Mesenchymal stem cell (in vitro differentiated cells and primary cell): ENCODE results near the gene SMTN.

Experiments used
- DNase-seq: peaks from one replicate; pipeline ENCODE4 v3.0.0-alpha.2; 2013
- H2AFZ ChIP-seq: one replicate; pipeline ENCODE4 v1.6.1; 2013; ENCODE audit warnings: low read depth, mild to moderate bottlenecking, control low read depth, inconsistent platforms, low read length, moderate library complexity
- H2AK5ac ChIP-seq: 2 replicates; pipeline ENCODE4 v1.6.1; 2013; ENCODE audit warnings: low read length, moderate library complexity, mild to moderate bottlenecking, inconsistent platforms; ENCODE audit not compliant: severe bottlenecking
- H2BK120ac ChIP-seq: one replicate; pipeline ENCODE4 v1.6.1; 2013; ENCODE audit warnings: low read depth, mild to moderate bottlenecking, inconsistent platforms, low read length, moderate library complexity
- H2BK12ac ChIP-seq, 2 experiments: one replicate each; pipeline ENCODE4 v1.6.1; 2013; ENCODE audit warnings: inconsistent platforms in 2 of 2, low read length in 2 of 2, mild to moderate bottlenecking in 2 of 2, moderate library complexity in 2 of 2, control low read depth in 1 of 2
- H2BK15ac ChIP-seq: one replicate; pipeline ENCODE4 v1.6.1; 2013; ENCODE audit warnings: mild to moderate bottlenecking, low read depth, inconsistent platforms; ENCODE audit not compliant: poor library complexity, severe bottlenecking
- H2BK5ac ChIP-seq: 2 replicates; pipeline ENCODE4 v1.6.1; 2013; ENCODE audit warnings: low read depth, mild to moderate bottlenecking, low read length, control low read depth, inconsistent platforms; ENCODE audit not compliant: poor library complexity, severe bottlenecking
- H3K14ac ChIP-seq, 2 experiments: one replicate each; pipeline ENCODE4 v1.6.1; 2013; ENCODE audit warnings: inconsistent platforms in 2 of 2, low read length in 2 of 2, control low read depth in 1 of 2, mild to moderate bottlenecking in 1 of 2, moderate library complexity in 1 of 2
- H3K18ac ChIP-seq, 2 experiments: one replicate each; pipeline ENCODE4 v1.6.1; 2013; ENCODE audit warnings: inconsistent platforms in 2 of 2, low read length in 2 of 2, control low read depth in 1 of 2, low read depth in 1 of 2, mild to moderate bottlenecking in 1 of 2
- H3K23ac ChIP-seq, 2 experiments: one replicate each; pipeline ENCODE4 v1.6.1; 2013; ENCODE audit warnings: inconsistent platforms in 2 of 2, low read length in 2 of 2, mild to moderate bottlenecking in 2 of 2, moderate library complexity in 2 of 2, control low read depth in 1 of 2
- H3K27ac ChIP-seq: 2 replicates; pipeline ENCODE4 v1.5.1; 2013; ENCODE audit warnings: mild to moderate bottlenecking, moderate library complexity, low read length, control low read depth, inconsistent platforms; ENCODE audit not compliant: poor library complexity, severe bottlenecking
- H3K27me3 ChIP-seq, 2 experiments: 2 replicates each; pipeline versions ENCODE4 v1.6.1 to v1.7.0; 2013; ENCODE audit warnings: low read length in 2 of 2, mild to moderate bottlenecking in 2 of 2, moderate library complexity in 2 of 2, control low read depth in 1 of 2, inconsistent platforms in 1 of 2; ENCODE audit not compliant: control insufficient read depth in 1 of 2, insufficient read depth in 1 of 2
- H3K36me3 ChIP-seq, 2 experiments: 2 replicates each; pipeline versions ENCODE4 v1.6.1 to v1.7.0; 2013; ENCODE audit warnings: low read length in 2 of 2, control low read depth in 1 of 2, inconsistent platforms in 1 of 2, low read depth in 1 of 2, mild to moderate bottlenecking in 1 of 2; ENCODE audit not compliant: insufficient read depth in 2 of 2, control insufficient read depth in 1 of 2
- H3K4ac ChIP-seq, 2 experiments: one replicate each; pipeline ENCODE4 v1.6.1; 2013; ENCODE audit warnings: inconsistent platforms in 2 of 2, low read length in 2 of 2, mild to moderate bottlenecking in 2 of 2, moderate library complexity in 2 of 2, control low read depth in 1 of 2, low read depth in 1 of 2
- H3K4me1 ChIP-seq: 2 replicates; pipeline ENCODE4 v1.6.1; 2013; ENCODE audit warnings: low read depth, low read length, control low read depth; ENCODE audit not compliant: control insufficient read depth, insufficient read depth
- H3K4me2 ChIP-seq: 2 replicates; pipeline ENCODE4 v1.6.1; 2013; ENCODE audit warnings: low read length, mild to moderate bottlenecking, inconsistent platforms; ENCODE audit not compliant: poor library complexity, severe bottlenecking
- H3K4me3 ChIP-seq, 2 experiments: 2 replicates each; pipeline versions ENCODE4 v1.5.1 to v1.7.0; 2013; ENCODE audit warnings: low read length in 2 of 2, mild to moderate bottlenecking in 2 of 2, control low read depth in 1 of 2, low read depth in 1 of 2; ENCODE audit not compliant: insufficient read depth in 1 of 2
- H3K79me1 ChIP-seq: replicated peaks from 2 replicates; pipeline ENCODE4 v1.6.1; 2013; ENCODE audit warnings: mild to moderate bottlenecking, control low read depth, low read length, inconsistent platforms; ENCODE audit not compliant: poor library complexity, severe bottlenecking
- H3K9ac ChIP-seq: 2 replicates; pipeline ENCODE4 v1.7.0; 2013; ENCODE audit warnings: mild to moderate bottlenecking, low read length, moderate library complexity
- H3K9me3 ChIP-seq: 2 replicates; pipeline ENCODE4 v1.7.0; 2013; ENCODE audit warnings: mild to moderate bottlenecking, low read length; ENCODE audit not compliant: control insufficient read depth
- H4K8ac ChIP-seq: one replicate; pipeline ENCODE4 v1.6.1; 2013; ENCODE audit warnings: inconsistent platforms, mild to moderate bottlenecking, low read length, moderate library complexity
- H4K91ac ChIP-seq: one replicate; pipeline ENCODE4 v1.6.1; 2013; ENCODE audit warnings: mild to moderate bottlenecking, low read length, inconsistent platforms
- WGBS: methylation state at CpG from one replicate; pipeline ENCODE4 v1.1.7; 2013; ENCODE audit warnings: mixed read lengths; 5-methylcytosine and 5-hydroxymethylcytosine counted together

SMTN gene

GRCh38 chr22:31119026-31119717 lies 38.1 kb downstream of the SMTN start:
- Histone ChIP-seq H3K23ac (no peak overlapping the region), H2BK120ac (no peak overlapping the region), H2AK5ac (no peak overlapping the region), H4K8ac (no peak overlapping the region), H3K9ac (no peak overlapping the region), H3K36me3 (no peaks in the 10 kb centered on the region), H2AFZ (no peak overlapping the region), H3K9me3 (no peaks in the 10 kb centered on the region), H3K4ac (no peak overlapping the region), H3K14ac (no peak overlapping the region), H3K79me1 (no peaks in the 10 kb centered on the region), H3K27ac (no peak overlapping the region), H3K27me3 (peaks cover 0 to 27% of the 10 kb centered on the region in 2 experiments), H3K4me3 (no peak overlapping the region), H2BK5ac (no peak overlapping the region), H2BK15ac (no peak overlapping the region), H3K4me1 (peaks cover 12% of the 10 kb centered on the region), H3K4me2 (no peak overlapping the region), H4K91ac (no peak overlapping the region), H3K18ac (no peak overlapping the region), H2BK12ac (no peak overlapping the region)
- WGBS: 70% methylated on average over 5 of the region's 7 CpGs
- no peak for DNase-seq

- H3K4me3 ChIP-seq: no peak overlapping the region
- no peaks in the 10 kb centered on the region for H3K36me3 ChIP-seq
- no peak overlapping the region for H3K9ac ChIP-seq
- WGBS: 42% methylated on average over 4 of the region's 5 CpGs
- H3K18ac ChIP-seq: no peak overlapping the region
- H2AK5ac ChIP-seq: no peak overlapping the region
- H3K9me3 ChIP-seq: no peaks in the 10 kb centered on the region
- H3K4ac ChIP-seq: no peak overlapping the region
- no peak overlapping the region for H2BK12ac ChIP-seq
- H2AFZ ChIP-seq: no peak overlapping the region
- no peak overlapping the region for H2BK5ac ChIP-seq
- no peak overlapping the region for H2BK15ac ChIP-seq
- H3K4me2 ChIP-seq: no peak overlapping the region
- no peak for DNase-seq
- no peak overlapping the region for H2BK120ac ChIP-seq
- H3K23ac ChIP-seq: no peak overlapping the region
- peaks cover 4 to 36% of the 10 kb centered on the region in 2 experiments for H3K27me3 ChIP-seq
- H3K27ac ChIP-seq: no peak overlapping the region
- no peak overlapping the region for H3K14ac ChIP-seq
- no peaks in the 10 kb centered on the region for H3K79me1 ChIP-seq
- H3K4me1 ChIP-seq: peaks cover 12% of the 10 kb centered on the region
- no peak overlapping the region for H4K91ac ChIP-seq
- no peak overlapping the region for H4K8ac ChIP-seq
These were observed 39.1 kb downstream of the SMTN start for GRCh38 chr22:31120230-31120629.

GRCh38 chr22:31120642-31121041 lies 39.5 kb downstream of the SMTN start:
- Histone ChIP-seq H3K36me3 (no peaks in the 10 kb centered on the region), H2BK5ac (no peak overlapping the region), H3K9me3 (no peaks in the 10 kb centered on the region), H3K23ac (no peak overlapping the region), H4K91ac (no peak overlapping the region), H3K9ac (no peak overlapping the region), H3K4me3 (no peak overlapping the region), H2AFZ (no peak overlapping the region), H3K4me1 (peaks cover 12% of the 10 kb centered on the region), H3K18ac (no peak overlapping the region), H2BK120ac (no peak overlapping the region), H3K4ac (no peak overlapping the region), H3K79me1 (no peaks in the 10 kb centered on the region), H2BK15ac (no peak overlapping the region), H3K27me3 (peaks cover 4 to 40% of the 10 kb centered on the region in 2 experiments), H2BK12ac (no peak overlapping the region), H3K14ac (no peak overlapping the region), H2AK5ac (no peak overlapping the region), H4K8ac (no peak overlapping the region), H3K4me2 (no peak overlapping the region), H3K27ac (no peak overlapping the region)
- DNase-seq: no peak
- WGBS: 95% methylated on average over 1 of the region's 1 CpG

DNA sequence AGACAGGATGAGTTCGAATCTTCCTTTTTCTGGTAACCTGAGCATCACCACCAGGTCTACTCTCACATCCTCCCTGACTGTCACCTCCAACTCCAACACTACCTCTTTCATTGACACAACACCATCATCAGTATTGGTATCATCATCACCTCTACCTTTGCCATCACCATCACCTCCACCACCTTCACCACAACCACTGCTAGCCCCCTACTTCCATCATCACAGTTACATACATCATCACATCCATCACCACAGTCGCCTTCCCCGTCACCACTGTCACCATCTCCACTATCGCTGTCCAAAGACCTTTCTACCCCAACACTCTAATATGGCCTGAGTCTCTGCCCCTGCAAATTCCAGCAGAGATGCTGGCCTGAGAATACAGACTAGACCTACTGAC lies 40.3 kb downstream of the SMTN start:
- Histone ChIP-seq H3K79me1 (no peaks in the 10 kb centered on the region), H2BK12ac (no peak overlapping the region), H3K18ac (no peak overlapping the region), H4K8ac (no peak overlapping the region), H3K4ac (no peak overlapping the region), H2BK5ac (no peak overlapping the region), H2AFZ (no peak overlapping the region), H3K4me1 (peaks cover 13% of the 10 kb centered on the region), H3K4me3 (no peak overlapping the region), H3K9ac (no peak overlapping the region), H2BK120ac (no peak overlapping the region), H4K91ac (peak overlapping the region; percentile 54), H3K23ac (no peak overlapping the region), H3K4me2 (no peak overlapping the region), H3K9me3 (no peaks in the 10 kb centered on the region), H3K36me3 (no peaks in the 10 kb centered on the region), H2BK15ac (no peak overlapping the region), H3K14ac (no peak overlapping the region), H3K27me3 (peaks cover 4 to 45% of the 10 kb centered on the region in 2 experiments), H2AK5ac (no peak overlapping the region), H3K27ac (no peak overlapping the region)
- no peak for DNase-seq
- WGBS: 90% methylated on average over 4 of the region's 4 CpGs
